A549 (cell line): Measurements from ENCODE around the gene PTRHD1.

ENCODE experiments used
- JUN ChIP-seq, 2 experiments: fragments of >200 bp; sonication (Bioruptor Twin); formaldehyde crosslinking; IDR thresholded peaks; 2 replicates in 1 of 2; 3 replicates in 1 of 2; pipeline ENCODE4 v1.6.1; 2016 to 2017
- NPAS2 ChIP-seq: fragments of 250-450 bp; sonication (Bioruptor Pico); IDR thresholded peaks from 2 replicates; pipeline ENCODE4 v1.8.0; 2022; ENCODE audit warnings: mild to moderate bottlenecking, moderate library complexity, borderline replicate concordance

GRCh38 chr2:24749069-24749691, 44.0 kb downstream of the PTRHD1 start:
- TF ChIP-seq JUN (IDR thresholded peaks at IDR 0.05) (no peak), NPAS2 (CRISPR knock-in tag) (no peak)
